ENCODE results near the gene ARHGEF33. TPM values are rescaled to one million over a fixed set of nuclear protein-coding genes. Genes with fewer than 3 reads are reported as not detected.

Gene ARHGEF33
- polyA plus RNA-seq, 1 of the 3 experiments (the other 2 are of a cell fraction): 0.25 TPM

DNA sequence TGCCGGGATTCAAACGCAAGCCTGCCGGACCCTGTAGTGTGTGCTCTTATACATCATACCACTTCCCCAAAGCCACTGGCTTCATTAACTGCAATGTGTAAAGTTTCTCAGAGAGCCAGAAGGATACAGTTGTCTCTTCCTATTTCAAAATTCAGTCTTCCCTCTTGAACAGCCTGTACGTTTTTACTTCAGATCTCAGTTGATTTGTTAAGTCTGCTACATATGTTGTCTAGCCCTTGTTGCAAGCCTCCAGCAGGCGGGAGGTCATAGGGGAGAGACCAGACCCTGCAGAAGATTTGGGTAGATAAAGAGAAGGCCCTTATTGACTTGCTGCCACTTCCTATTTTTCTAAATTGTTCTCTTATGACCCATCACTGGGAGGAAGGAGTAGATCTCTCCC lies 56.2 kb downstream of the ARHGEF33 start:
- no peak overlapping the region for H3K27ac ChIP-seq (ENCODE audit: low read depth in 2 of 2, low read length in 1 of 2)
- ChIA-PET POLR2A (no interaction called here), CTCF (interaction anchor here (0.9 to 11.4 kb wide), 10 partner anchors 8 to 283 kb away, joined by 3 to 191 read pairs (median 12); no protein-coding TSS in a partner anchor)
- H3K4me2 ChIP-seq: no peak overlapping the region
- H3K36me3 ChIP-seq (replicated peaks in 1 of 2; ENCODE audit: control insufficient read depth in 1 of 2, insufficient read depth in 2 of 2, low read length in 1 of 2): no peaks in the 10 kb centered on the region
- 90% methylated on average over 5 of the region's 5 CpGs for WGBS (ENCODE audit: low lambda C conversion rate)
- DNase-seq: no peak
- peaks cover 11% of the 10 kb centered on the region for H3F3A ChIP-seq (replicated peaks; ENCODE audit: insufficient read depth)
- TF ChIP-seq FOXJ3 (CRISPR knock-in tag; IDR thresholded peaks at IDR 0.05) (no peak), FOSL2 (IDR thresholded peaks at IDR 0.05; ENCODE audit: borderline replicate concordance, low read depth) (no peak), MEF2A (IDR thresholded peaks at IDR 0.05; ENCODE audit: borderline replicate concordance, low read depth) (no peak), EP300 (IDR thresholded peaks at IDR 0.05; ENCODE audit: borderline replicate concordance in 1 of 2, low read depth in 1 of 2, low read length in 1 of 2) (no peak), NFIC (IDR thresholded peaks at IDR 0.05; ENCODE audit: borderline replicate concordance) (no peak), GABPA (IDR thresholded peaks at IDR 0.05; ENCODE audit: low read depth) (no peak), TAF1 (IDR thresholded peaks at IDR 0.05; ENCODE audit: borderline replicate concordance, low read depth, low read length) (no peak), YY1 (IDR thresholded peaks at IDR 0.05; ENCODE audit: low read depth) (no peak), TCF12 (IDR thresholded peaks at IDR 0.05) (no peak), POLR2AphosphoS5 (IDR thresholded peaks at IDR 0.05; ENCODE audit: low read depth, low read length) (no peak), RCOR1 (IDR thresholded peaks at IDR 0.05; ENCODE audit: low read length) (no peak)
- TF ChIP-seq, protein P1, sequence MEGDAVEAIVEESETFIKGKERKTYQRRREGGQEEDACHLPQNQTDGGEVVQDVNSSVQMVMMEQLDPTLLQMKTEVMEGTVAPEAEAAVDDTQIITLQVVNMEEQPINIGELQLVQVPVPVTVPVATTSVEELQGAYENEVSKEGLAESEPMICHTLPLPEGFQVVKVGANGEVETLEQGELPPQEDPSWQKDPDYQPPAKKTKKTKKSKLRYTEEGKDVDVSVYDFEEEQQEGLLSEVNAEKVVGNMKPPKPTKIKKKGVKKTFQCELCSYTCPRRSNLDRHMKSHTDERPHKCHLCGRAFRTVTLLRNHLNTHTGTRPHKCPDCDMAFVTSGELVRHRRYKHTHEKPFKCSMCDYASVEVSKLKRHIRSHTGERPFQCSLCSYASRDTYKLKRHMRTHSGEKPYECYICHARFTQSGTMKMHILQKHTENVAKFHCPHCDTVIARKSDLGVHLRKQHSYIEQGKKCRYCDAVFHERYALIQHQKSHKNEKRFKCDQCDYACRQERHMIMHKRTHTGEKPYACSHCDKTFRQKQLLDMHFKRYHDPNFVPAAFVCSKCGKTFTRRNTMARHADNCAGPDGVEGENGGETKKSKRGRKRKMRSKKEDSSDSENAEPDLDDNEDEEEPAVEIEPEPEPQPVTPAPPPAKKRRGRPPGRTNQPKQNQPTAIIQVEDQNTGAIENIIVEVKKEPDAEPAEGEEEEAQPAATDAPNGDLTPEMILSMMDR (IDR thresholded peaks at IDR 0.05): no peak
- TF ChIP-seq, protein P2, sequence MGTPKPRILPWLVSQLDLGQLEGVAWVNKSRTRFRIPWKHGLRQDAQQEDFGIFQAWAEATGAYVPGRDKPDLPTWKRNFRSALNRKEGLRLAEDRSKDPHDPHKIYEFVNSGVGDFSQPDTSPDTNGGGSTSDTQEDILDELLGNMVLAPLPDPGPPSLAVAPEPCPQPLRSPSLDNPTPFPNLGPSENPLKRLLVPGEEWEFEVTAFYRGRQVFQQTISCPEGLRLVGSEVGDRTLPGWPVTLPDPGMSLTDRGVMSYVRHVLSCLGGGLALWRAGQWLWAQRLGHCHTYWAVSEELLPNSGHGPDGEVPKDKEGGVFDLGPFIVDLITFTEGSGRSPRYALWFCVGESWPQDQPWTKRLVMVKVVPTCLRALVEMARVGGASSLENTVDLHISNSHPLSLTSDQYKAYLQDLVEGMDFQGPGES (IDR thresholded peaks at IDR 0.05; ENCODE audit: low read depth, low read length): no peak
- TF ChIP-seq, protein P3, sequence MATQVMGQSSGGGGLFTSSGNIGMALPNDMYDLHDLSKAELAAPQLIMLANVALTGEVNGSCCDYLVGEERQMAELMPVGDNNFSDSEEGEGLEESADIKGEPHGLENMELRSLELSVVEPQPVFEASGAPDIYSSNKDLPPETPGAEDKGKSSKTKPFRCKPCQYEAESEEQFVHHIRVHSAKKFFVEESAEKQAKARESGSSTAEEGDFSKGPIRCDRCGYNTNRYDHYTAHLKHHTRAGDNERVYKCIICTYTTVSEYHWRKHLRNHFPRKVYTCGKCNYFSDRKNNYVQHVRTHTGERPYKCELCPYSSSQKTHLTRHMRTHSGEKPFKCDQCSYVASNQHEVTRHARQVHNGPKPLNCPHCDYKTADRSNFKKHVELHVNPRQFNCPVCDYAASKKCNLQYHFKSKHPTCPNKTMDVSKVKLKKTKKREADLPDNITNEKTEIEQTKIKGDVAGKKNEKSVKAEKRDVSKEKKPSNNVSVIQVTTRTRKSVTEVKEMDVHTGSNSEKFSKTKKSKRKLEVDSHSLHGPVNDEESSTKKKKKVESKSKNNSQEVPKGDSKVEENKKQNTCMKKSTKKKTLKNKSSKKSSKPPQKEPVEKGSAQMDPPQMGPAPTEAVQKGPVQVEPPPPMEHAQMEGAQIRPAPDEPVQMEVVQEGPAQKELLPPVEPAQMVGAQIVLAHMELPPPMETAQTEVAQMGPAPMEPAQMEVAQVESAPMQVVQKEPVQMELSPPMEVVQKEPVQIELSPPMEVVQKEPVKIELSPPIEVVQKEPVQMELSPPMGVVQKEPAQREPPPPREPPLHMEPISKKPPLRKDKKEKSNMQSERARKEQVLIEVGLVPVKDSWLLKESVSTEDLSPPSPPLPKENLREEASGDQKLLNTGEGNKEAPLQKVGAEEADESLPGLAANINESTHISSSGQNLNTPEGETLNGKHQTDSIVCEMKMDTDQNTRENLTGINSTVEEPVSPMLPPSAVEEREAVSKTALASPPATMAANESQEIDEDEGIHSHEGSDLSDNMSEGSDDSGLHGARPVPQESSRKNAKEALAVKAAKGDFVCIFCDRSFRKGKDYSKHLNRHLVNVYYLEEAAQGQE (IDR thresholded peaks at IDR 0.05; ENCODE audit: low read depth, low read length): no peak
- TF ChIP-seq, protein P4, sequence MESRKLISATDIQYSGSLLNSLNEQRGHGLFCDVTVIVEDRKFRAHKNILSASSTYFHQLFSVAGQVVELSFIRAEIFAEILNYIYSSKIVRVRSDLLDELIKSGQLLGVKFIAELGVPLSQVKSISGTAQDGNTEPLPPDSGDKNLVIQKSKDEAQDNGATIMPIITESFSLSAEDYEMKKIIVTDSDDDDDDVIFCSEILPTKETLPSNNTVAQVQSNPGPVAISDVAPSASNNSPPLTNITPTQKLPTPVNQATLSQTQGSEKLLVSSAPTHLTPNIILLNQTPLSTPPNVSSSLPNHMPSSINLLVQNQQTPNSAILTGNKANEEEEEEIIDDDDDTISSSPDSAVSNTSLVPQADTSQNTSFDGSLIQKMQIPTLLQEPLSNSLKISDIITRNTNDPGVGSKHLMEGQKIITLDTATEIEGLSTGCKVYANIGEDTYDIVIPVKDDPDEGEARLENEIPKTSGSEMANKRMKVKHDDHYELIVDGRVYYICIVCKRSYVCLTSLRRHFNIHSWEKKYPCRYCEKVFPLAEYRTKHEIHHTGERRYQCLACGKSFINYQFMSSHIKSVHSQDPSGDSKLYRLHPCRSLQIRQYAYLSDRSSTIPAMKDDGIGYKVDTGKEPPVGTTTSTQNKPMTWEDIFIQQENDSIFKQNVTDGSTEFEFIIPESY (IDR thresholded peaks at IDR 0.05; ENCODE audit: borderline replicate concordance, low read depth): no peak
- H3K4me1 ChIP-seq (ENCODE audit: control insufficient read depth in 1 of 2, insufficient read depth in 2 of 2, low read depth in 1 of 2, low read length in 1 of 2): 0 out of 4 replicates have a peak, but pooled peaks cover 0 to 7% of the 10 kb centered on the region in 2 experiments
- no peak overlapping the region for H2AFZ ChIP-seq (ENCODE audit: low read depth)
- no peak overlapping the region for H3K9ac ChIP-seq
- no peak overlapping the region for H3K4me3 ChIP-seq (ENCODE audit: low read depth in 2 of 2, low read length in 1 of 2)
- no peaks in the 10 kb centered on the region for H3K27me3 ChIP-seq (ENCODE audit: insufficient read depth)
- H3K79me2 ChIP-seq (ENCODE audit: insufficient read depth): no peaks in the 10 kb centered on the region
- H4K20me1 ChIP-seq (ENCODE audit: insufficient read depth): no peaks in the 10 kb centered on the region
- no peaks in the 10 kb centered on the region for H3K9me2 ChIP-seq
- H3K9me3 ChIP-seq: no peaks in the 10 kb centered on the region

All from SK-N-SH (cell line).